Activated CD8-positive, alpha-beta memory T cell treated with anti-CD3 and anti-CD28 coated beads for 36 hours (primary cell): ENCODE data around the gene PATJ. TPM values are rescaled to one million over a fixed set of nuclear protein-coding genes. Genes with fewer than 3 reads are reported as not detected.
"Not testable (repeated sequence)": the region's sequence is repeated elsewhere in the genome, so short reads cannot be mapped to it uniquely, and the experiment has no call there.

Experiments
- CTCF ChIA-PET: fragments of 350-600 bp; sonication (Branson Sonifier 250); formaldehyde crosslinking; loops from one replicate; lab custom pipeline; 2021; ENCODE audit warnings: antibody characterized with exemption; lab: Charles Lee
- POLR2A ChIA-PET: fragments of 350-600 bp; sonication (Branson Sonifier 250); formaldehyde crosslinking; loops from one replicate; lab custom pipeline; 2021; ENCODE audit warnings: antibody characterized with exemption; lab: Charles Lee
- total RNA-seq, 2 experiments: library from RNA; stranded (reverse); gene quantifications; one replicate each; pipeline ENCODE4 v1.2.3, GENCODE V29; 2021

PATJ gene
- total RNA-seq, 2 experiments from 2014 or later: 8.4 to 9.0 TPM

GRCh38 chr1:62207187-62207586, 464.9 kb downstream of the PATJ start:
- ChIA-PET CTCF (no interaction called here), POLR2A (no interaction called here)

- ChIA-PET POLR2A (no interaction called here), CTCF (no interaction called here)
These were observed 465.8 kb downstream of the PATJ start for GRCh38 chr1:62208087-62208486.

- CTCF ChIA-PET: no interaction called here
- POLR2A ChIA-PET: no interaction called here
These were observed 466.7 kb downstream of the PATJ start for GRCh38 chr1:62208970-62209369.

GRCh38 chr1:62209931-62210595, 467.8 kb downstream of the PATJ start:
- CTCF ChIA-PET: no interaction called here
- POLR2A ChIA-PET: no interaction called here

GRCh38 chr1:62210960-62211359, 468.7 kb downstream of the PATJ start:
- ChIA-PET POLR2A (no interaction called here), CTCF (no interaction called here)

GRCh38 chr1:62212411-62212810, 470.1 kb downstream of the PATJ start:
- POLR2A ChIA-PET: no interaction called here

GRCh38 chr1:62213075-62213914, 471.0 kb downstream of the PATJ start:
- ChIA-PET CTCF (interaction anchor here (0.6 kb wide), 1 partner anchor 23 kb away, joined by 4 read pairs; no protein-coding TSS in a partner anchor), POLR2A (no interaction called here)

More at GRCh38 chr1:62212411-62212810, 470.1 kb downstream of the PATJ start:
- CTCF ChIA-PET: no interaction called here

- POLR2A ChIA-PET: no interaction called here
- CTCF ChIA-PET: no interaction called here
These were observed 476.3 kb downstream of the PATJ start for GRCh38 chr1:62218604-62219003.

- CTCF ChIA-PET, POLR2A ChIA-PET: not testable (repeated sequence)
These were observed 478.2 kb downstream of the PATJ start for GRCh38 chr1:62220456-62220855.

- ChIA-PET CTCF (no interaction called here), POLR2A (no interaction called here)
These were observed 478.9 kb downstream of the PATJ start for GRCh38 chr1:62221171-62221570.

- ChIA-PET CTCF (no interaction called here), POLR2A (no interaction called here)
These were observed 480.0 kb downstream of the PATJ start for GRCh38 chr1:62222321-62222720.

- ChIA-PET POLR2A (no interaction called here), CTCF (no interaction called here)
These were observed 481.9 kb downstream of the PATJ start for GRCh38 chr1:62224182-62224581.

GRCh38 chr1:62227496-62227895, 485.2 kb downstream of the PATJ start:
- POLR2A ChIA-PET: no interaction called here
- CTCF ChIA-PET: no interaction called here

Other genes with a start within 250 kb of the PATJ start
- 10 to 100 TPM; 28.4 to 30.2 TPM for gene TM2D1, start 17.3 kb upstream of the PATJ start, total RNA-seq